ENCODE measurements around the gene GPR173.

The GPR173 gene

GRCh38 chrX:53077207-53078197 lies 28.9 kb downstream of the GPR173 start:
- Mint-ChIP-seq H3K9me3 (peaks cover 3% of the 10 kb centered on the region), H3K27ac (no peak overlapping the region), H3K4me3 (no peak overlapping the region), H3K36me3 (no peaks in the 10 kb centered on the region), H3K4me1 (peaks cover 13% of the 10 kb centered on the region), H3K27me3 (no peaks in the 10 kb centered on the region)
- no peak for ATAC-seq (ENCODE audit: low read depth)
- DNase-seq (ENCODE audit: low spot score in 2 of 2), result no peak

DNA sequence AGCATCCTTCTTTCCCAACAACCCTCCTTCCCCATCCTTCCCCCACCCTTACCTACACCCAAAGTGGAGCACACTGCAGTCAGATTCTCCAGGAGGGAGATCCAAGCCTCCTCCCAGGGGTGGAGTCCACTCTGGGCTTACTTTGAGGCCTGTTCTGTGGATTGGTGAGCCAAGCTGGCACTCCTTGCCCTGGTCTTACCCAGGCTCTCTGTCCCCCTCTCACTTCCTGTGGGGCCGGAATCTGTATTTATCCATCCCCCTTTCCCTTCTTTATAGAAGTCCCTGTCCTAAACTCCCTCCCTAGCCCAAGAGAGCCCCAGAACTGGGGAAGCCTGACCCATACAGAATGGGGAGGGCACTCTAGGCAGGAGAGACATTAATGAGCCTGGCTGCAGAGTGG lies 30.4 kb downstream of the GPR173 start:
- H3K27ac Mint-ChIP-seq, result no peak overlapping the region
- no peaks in the 10 kb centered on the region for H3K27me3 Mint-ChIP-seq
- no peak for ATAC-seq (ENCODE audit: low read depth)
- peaks cover 21% of the 10 kb centered on the region for H3K4me1 Mint-ChIP-seq
- H3K9me3 Mint-ChIP-seq, result peaks cover 3% of the 10 kb centered on the region
- no peak for DNase-seq (ENCODE audit: low spot score in 2 of 2)
- H3K36me3 Mint-ChIP-seq, result peaks cover 3% of the 10 kb centered on the region
- H3K4me3 Mint-ChIP-seq, result no peak overlapping the region

GRCh38 chrX:53080628-53081580 lies 32.3 kb downstream of the GPR173 start:
- DNase-seq (ENCODE audit: low spot score in 2 of 2) (no peak), ATAC-seq (ENCODE audit: low read depth) (no peak)
- peaks cover 11% of the 10 kb centered on the region for H3K36me3 Mint-ChIP-seq
- peaks cover 3% of the 10 kb centered on the region for H3K9me3 Mint-ChIP-seq
- peak overlapping the region; percentile 96 for H3K27ac Mint-ChIP-seq
- peak overlapping the region; percentile 89 for H3K4me3 Mint-ChIP-seq
- H3K4me1 Mint-ChIP-seq, result peaks cover 31% of the 10 kb centered on the region
- no peaks in the 10 kb centered on the region for H3K27me3 Mint-ChIP-seq

GRCh38 chrX:53081925-53082772 lies 33.6 kb downstream of the GPR173 start, which contains the start of gene TSPYL2:
Gene TSPYL2 (plus strand): TSS chrX:53082367. CDS start chrX:53082499, 132 bp downstream.
- Mint-ChIP-seq H3K36me3 (peaks cover 13% of the 10 kb centered on the region), H3K4me3 (peak within 1 kb of the TSS; percentile 91), H3K9me3 (no peaks in the 10 kb centered on the region), H3K27me3 (no peaks in the 10 kb centered on the region), H3K4me1 (peaks cover 29% of the 10 kb centered on the region), H3K27ac (peak within 1 kb of the TSS; percentile 96)
- DNase-seq (ENCODE audit: low spot score in 2 of 2), result peak; percentile 80 to 91
- ATAC-seq (ENCODE audit: low read depth), result peak; percentile 90

GRCh38 chrX:53082773-53083616 lies 34.4 kb downstream of the GPR173 start:
- peaks cover 13% of the 10 kb centered on the region for H3K36me3 Mint-ChIP-seq
- ATAC-seq (ENCODE audit: low read depth), result no peak
- H3K27me3 Mint-ChIP-seq, result no peaks in the 10 kb centered on the region
- H3K9me3 Mint-ChIP-seq, result no peaks in the 10 kb centered on the region
- peak overlapping the region; percentile 96 for H3K27ac Mint-ChIP-seq
- H3K4me3 Mint-ChIP-seq, result peak overlapping the region; percentile 91
- peak in 1 of 2 donors; percentile 11 for DNase-seq (ENCODE audit: low spot score in 2 of 2)
- H3K4me1 Mint-ChIP-seq, result peaks cover 31% of the 10 kb centered on the region

GRCh38 chrX:53084043-53084570 lies 35.5 kb downstream of the GPR173 start:
- ATAC-seq (ENCODE audit: low read depth), result no peak
- Mint-ChIP-seq H3K27ac (peak overlapping the region; percentile 96), H3K9me3 (no peaks in the 10 kb centered on the region)

DNA sequence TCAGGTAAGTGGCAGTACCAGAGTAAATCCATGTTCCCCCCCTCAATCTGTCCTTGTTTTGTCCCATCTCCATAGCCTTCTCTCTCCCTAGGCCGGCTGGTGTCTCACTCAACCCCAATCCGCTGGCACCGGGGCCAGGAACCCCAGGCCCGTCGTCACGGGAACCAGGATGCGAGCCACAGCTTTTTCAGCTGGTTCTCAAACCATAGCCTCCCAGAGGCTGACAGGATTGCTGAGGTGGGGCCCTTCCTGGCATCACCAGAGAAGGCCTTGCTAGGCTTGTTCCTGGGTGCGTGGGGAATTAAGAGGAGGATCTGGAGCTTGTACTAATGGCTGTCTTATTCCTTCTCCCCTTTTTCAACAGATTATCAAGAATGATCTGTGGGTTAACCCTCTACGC lies 36.3 kb downstream of the GPR173 start:
- H3K9me3 Mint-ChIP-seq, result no peaks in the 10 kb centered on the region
- peaks cover 13% of the 10 kb centered on the region for H3K36me3 Mint-ChIP-seq
- H3K4me3 Mint-ChIP-seq, result no peak overlapping the region
- DNase-seq (ENCODE audit: low spot score in 2 of 2) (no peak), ATAC-seq (ENCODE audit: low read depth) (no peak)
- H3K4me1 Mint-ChIP-seq, result peaks cover 36% of the 10 kb centered on the region
- no peak overlapping the region for H3K27ac Mint-ChIP-seq
- no peaks in the 10 kb centered on the region for H3K27me3 Mint-ChIP-seq

More at GRCh38 chrX:53084043-53084570, 35.5 kb downstream of the GPR173 start:
- no peak for DNase-seq (ENCODE audit: low spot score in 2 of 2)
- H3K27me3 Mint-ChIP-seq, result no peaks in the 10 kb centered on the region
- H3K36me3 Mint-ChIP-seq, result peaks cover 13% of the 10 kb centered on the region
- H3K4me1 Mint-ChIP-seq, result peaks cover 39% of the 10 kb centered on the region
- no peak overlapping the region for H3K4me3 Mint-ChIP-seq

DNA sequence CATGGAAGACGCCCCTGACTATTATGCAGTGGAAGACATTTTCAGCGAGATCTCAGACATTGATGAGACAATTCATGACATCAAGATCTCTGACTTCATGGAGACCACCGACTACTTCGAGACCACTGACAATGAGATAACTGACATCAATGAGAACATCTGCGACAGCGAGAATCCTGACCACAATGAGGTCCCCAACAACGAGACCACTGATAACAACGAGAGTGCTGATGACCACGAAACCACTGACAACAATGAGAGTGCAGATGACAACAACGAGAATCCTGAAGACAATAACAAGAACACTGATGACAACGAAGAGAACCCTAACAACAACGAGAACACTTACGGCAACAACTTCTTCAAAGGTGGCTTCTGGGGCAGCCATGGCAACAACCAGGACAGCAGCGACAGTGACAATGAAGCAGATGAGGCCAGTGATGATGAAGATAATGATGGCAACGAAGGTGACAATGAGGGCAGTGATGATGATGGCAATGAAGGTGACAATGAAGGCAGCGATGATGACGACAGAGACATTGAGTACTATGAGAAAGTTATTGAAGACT lies 37.2 kb downstream of the GPR173 start:
- H3K27ac Mint-ChIP-seq, result peak overlapping the region; percentile 86
- ATAC-seq (ENCODE audit: low read depth) (no peak), DNase-seq (ENCODE audit: low spot score in 2 of 2) (no peak)
- H3K9me3 Mint-ChIP-seq, result no peaks in the 10 kb centered on the region
- peaks cover 36% of the 10 kb centered on the region for H3K4me1 Mint-ChIP-seq
- no peak overlapping the region for H3K4me3 Mint-ChIP-seq
- H3K36me3 Mint-ChIP-seq, result peaks cover 13% of the 10 kb centered on the region
- H3K27me3 Mint-ChIP-seq, result no peaks in the 10 kb centered on the region

DNA sequence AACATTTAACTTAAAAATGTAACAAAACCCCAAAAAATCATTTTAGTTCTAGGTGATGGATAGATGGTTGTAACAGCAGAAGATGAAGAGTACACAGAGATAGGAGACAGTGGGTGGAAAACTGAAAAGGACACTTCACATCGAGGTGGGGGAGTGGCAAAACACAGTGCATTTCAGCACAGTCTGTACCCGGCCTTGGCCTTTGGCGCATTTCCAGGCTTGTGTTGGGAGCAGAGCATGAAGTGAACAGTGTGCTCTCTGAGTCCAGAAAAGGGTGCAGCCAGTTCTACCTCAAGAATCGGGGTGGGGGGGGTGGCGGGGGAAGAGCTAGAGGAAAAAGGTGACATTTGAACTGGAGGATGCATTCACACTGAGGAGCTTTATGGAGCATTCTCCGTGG lies 37.9 kb downstream of the GPR173 start:
- H3K27ac Mint-ChIP-seq, result no peak overlapping the region
- H3K36me3 Mint-ChIP-seq, result peaks cover 13% of the 10 kb centered on the region
- ATAC-seq (ENCODE audit: low read depth), result no peak
- H3K4me3 Mint-ChIP-seq, result no peak overlapping the region
- no peak for DNase-seq (ENCODE audit: low spot score in 2 of 2)
- peaks cover 34% of the 10 kb centered on the region for H3K4me1 Mint-ChIP-seq
- H3K9me3 Mint-ChIP-seq, result no peaks in the 10 kb centered on the region
- H3K27me3 Mint-ChIP-seq, result no peaks in the 10 kb centered on the region

GRCh38 chrX:53087388-53087831 lies 38.8 kb downstream of the GPR173 start:
- no peak for DNase-seq (ENCODE audit: low spot score in 2 of 2)
- no peak for ATAC-seq (ENCODE audit: low read depth)
- Mint-ChIP-seq H3K4me1 (peaks cover 34% of the 10 kb centered on the region), H3K9me3 (no peaks in the 10 kb centered on the region), H3K27me3 (no peaks in the 10 kb centered on the region), H3K27ac (peak overlapping the region; percentile 94), H3K36me3 (peaks cover 13% of the 10 kb centered on the region), H3K4me3 (no peak overlapping the region)

- H3K9me3 Mint-ChIP-seq, result no peaks in the 10 kb centered on the region
- peaks cover 28% of the 10 kb centered on the region for H3K4me1 Mint-ChIP-seq
- H3K27ac Mint-ChIP-seq, result peak overlapping the region; percentile 94
- no peaks in the 10 kb centered on the region for H3K27me3 Mint-ChIP-seq
- H3K4me3 Mint-ChIP-seq, result peak overlapping the region; percentile 83
- DNase-seq (ENCODE audit: low spot score in 2 of 2), result peak; percentile 38 to 50
- ATAC-seq (ENCODE audit: low read depth), result peak; percentile 78
- H3K36me3 Mint-ChIP-seq, result peaks cover 13% of the 10 kb centered on the region
These were observed 39.8 kb downstream of the GPR173 start for GRCh38 chrX:53088136-53088974.

All from memory B cell (primary cell).